B cell (primary cell): ENCODE results near the gene CPA5.

ENCODE experiments used
- EZH2 ChIP-seq: IDR thresholded peaks from 2 replicates; pipeline ENCODE4 v1.6.1; 2012; ENCODE audit warnings: borderline replicate concordance, low read depth, mild to moderate bottlenecking, moderate library complexity, low read length; ENCODE audit not compliant: insufficient read depth, poor library complexity, severe bottlenecking
- TF ChIP-seq, protein P1 (sequence below): fragments of 200-600 bp; IDR thresholded peaks from one replicate; pipeline ENCODE4 v1.8.0; 2022; ENCODE audit warnings: antibody characterized with exemption, mild to moderate bottlenecking

DNA sequence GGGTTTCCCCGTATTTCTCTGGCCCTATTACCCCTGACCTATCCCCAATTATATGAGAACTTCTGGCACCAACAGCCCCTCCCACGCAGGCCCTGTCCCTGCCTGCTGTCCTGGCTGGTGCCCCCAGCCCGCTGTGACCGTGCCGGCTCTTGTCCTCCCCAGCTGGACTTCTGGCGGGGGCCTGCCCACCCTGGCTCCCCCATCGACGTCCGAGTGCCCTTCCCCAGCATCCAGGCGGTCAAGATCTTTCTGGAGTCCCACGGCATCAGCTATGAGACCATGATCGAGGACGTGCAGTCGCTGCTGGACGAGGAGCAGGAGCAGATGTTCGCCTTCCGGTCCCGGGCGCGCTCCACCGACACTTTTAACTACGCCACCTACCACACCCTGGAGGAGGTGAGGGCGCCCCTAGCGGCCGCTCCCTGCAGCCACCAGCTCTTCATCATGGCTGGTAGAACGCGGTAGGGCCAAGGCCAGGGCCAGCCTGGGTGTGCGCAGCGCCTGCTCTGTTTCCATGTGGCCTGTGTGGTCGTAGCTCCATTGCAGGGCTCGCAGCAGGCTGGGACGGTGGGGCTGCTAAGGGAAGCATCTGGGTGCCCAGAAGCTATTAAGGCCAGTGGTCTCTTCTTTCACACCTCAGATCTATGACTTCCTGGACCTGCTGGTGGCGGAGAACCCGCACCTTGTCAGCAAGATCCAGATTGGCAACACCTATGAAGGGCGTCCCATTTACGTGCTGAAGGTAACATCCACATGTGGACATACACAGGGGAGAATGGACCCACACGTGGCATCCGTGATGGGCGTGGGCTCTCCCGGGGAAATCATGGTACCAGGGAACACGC is 37.1 kb downstream of the CPA5 start:
- TF ChIP-seq, protein P1, sequence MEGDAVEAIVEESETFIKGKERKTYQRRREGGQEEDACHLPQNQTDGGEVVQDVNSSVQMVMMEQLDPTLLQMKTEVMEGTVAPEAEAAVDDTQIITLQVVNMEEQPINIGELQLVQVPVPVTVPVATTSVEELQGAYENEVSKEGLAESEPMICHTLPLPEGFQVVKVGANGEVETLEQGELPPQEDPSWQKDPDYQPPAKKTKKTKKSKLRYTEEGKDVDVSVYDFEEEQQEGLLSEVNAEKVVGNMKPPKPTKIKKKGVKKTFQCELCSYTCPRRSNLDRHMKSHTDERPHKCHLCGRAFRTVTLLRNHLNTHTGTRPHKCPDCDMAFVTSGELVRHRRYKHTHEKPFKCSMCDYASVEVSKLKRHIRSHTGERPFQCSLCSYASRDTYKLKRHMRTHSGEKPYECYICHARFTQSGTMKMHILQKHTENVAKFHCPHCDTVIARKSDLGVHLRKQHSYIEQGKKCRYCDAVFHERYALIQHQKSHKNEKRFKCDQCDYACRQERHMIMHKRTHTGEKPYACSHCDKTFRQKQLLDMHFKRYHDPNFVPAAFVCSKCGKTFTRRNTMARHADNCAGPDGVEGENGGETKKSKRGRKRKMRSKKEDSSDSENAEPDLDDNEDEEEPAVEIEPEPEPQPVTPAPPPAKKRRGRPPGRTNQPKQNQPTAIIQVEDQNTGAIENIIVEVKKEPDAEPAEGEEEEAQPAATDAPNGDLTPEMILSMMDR: no peak
- no peak for TF ChIP-seq EZH2
